OCI-LY1 (cell line): Measurements from ENCODE around the gene FZD1.

Source experiments
- H2AFZ ChIP-seq: fragments of 200-600 bp; sonication (generic), shearing (Covaris generic); 2 replicates; pipeline ENCODE4 v1.6.0; 2014; ENCODE audit warnings: antibody characterized with exemption, mild to moderate bottlenecking, low read length
- H3F3A ChIP-seq: fragments of 200-600 bp; sonication (generic), shearing (Covaris generic); 2 replicates; pipeline ENCODE4 v1.6.0; 2014; ENCODE audit warnings: mild to moderate bottlenecking, antibody characterized with exemption, low read length, moderate library complexity; ENCODE audit not compliant: insufficient read depth
- H3K27ac ChIP-seq: fragments of 200-600 bp; sonication (generic); 2 replicates; pipeline ENCODE4 v1.5.1; 2014; ENCODE audit warnings: low read length, mixed run types, mild to moderate bottlenecking, low read depth; ENCODE audit not compliant: poor library complexity, severe bottlenecking
- H3K27me3 ChIP-seq: fragments of 200-600 bp; sonication (generic); 2 replicates; pipeline ENCODE4 v1.6.0; 2014; ENCODE audit warnings: antibody characterized with exemption, mild to moderate bottlenecking, low read length, moderate library complexity; ENCODE audit not compliant: insufficient read depth
- H3K36me3 ChIP-seq: fragments of 200-600 bp; sonication (generic); 2 replicates; pipeline ENCODE4 v1.6.1; 2014; ENCODE audit warnings: mild to moderate bottlenecking, antibody characterized with exemption, low read length, moderate library complexity, mixed read lengths; ENCODE audit not compliant: insufficient read depth
- H3K4me1 ChIP-seq: fragments of 200-600 bp; sonication (generic); 2 replicates; pipeline ENCODE4 v1.5.1; 2014; ENCODE audit warnings: mild to moderate bottlenecking, low read length, moderate library complexity; ENCODE audit not compliant: insufficient read depth, severe bottlenecking
- H3K4me2 ChIP-seq: fragments of 200-600 bp; sonication (generic), shearing (Covaris generic); 2 replicates; pipeline ENCODE4 v1.6.1; 2014; ENCODE audit warnings: low read length
- H3K4me3 ChIP-seq: fragments of 200-600 bp; sonication (generic); 2 replicates; pipeline ENCODE4 v1.5.1; 2014; ENCODE audit warnings: low read length, low read depth, mild to moderate bottlenecking, mixed read lengths; ENCODE audit not compliant: poor library complexity, severe bottlenecking
- H3K79me2 ChIP-seq: fragments of 200-600 bp; shearing (Covaris generic); 2 replicates; pipeline ENCODE4 v1.6.1; 2016; ENCODE audit warnings: mixed run types, low read length, mixed read lengths; ENCODE audit not compliant: insufficient read depth
- H3K9ac ChIP-seq: fragments of 200-600 bp; sonication (generic), shearing (Covaris generic); 2 replicates; pipeline ENCODE4 v1.6.1; 2014; ENCODE audit warnings: mild to moderate bottlenecking, low read length, mixed read lengths
- H3K9me2 ChIP-seq: fragments of 200-600 bp; sonication (generic), shearing (Covaris generic); 2 replicates; pipeline ENCODE4 v1.6.1; 2014; ENCODE audit warnings: low read depth, mild to moderate bottlenecking, low read length, mixed read lengths
- H3K9me3 ChIP-seq: fragments of 200-600 bp; shearing (Covaris generic); 2 replicates; pipeline ENCODE4 v1.6.1; 2014; ENCODE audit warnings: low read length, mixed read lengths
- H4K20me1 ChIP-seq: fragments of 200-600 bp; sonication (generic), shearing (Covaris generic); 2 replicates; pipeline ENCODE4 v1.6.0; 2016; ENCODE audit warnings: mild to moderate bottlenecking, low read length; ENCODE audit not compliant: insufficient read depth
- CTCF ChIP-seq: fragments of 200-600 bp; sonication (generic), shearing (Covaris generic); IDR thresholded peaks from 2 replicates; pipeline ENCODE4 v1.5.1; 2017; ENCODE audit warnings: mild to moderate bottlenecking, antibody characterized with exemption, low read length, moderate library complexity, mixed read lengths
- EZH2 ChIP-seq: fragments of 200-600 bp; sonication (generic), shearing (Covaris generic); IDR thresholded peaks from 2 replicates; pipeline ENCODE4 v1.8.0; 2017; ENCODE audit warnings: borderline replicate concordance, mixed run types, mild to moderate bottlenecking, antibody characterized with exemption, low read length, moderate library complexity, mixed read lengths

The FZD1 gene

GRCh38 chr7:91310830-91311460, 46.7 kb downstream of the FZD1 start:
- Histone ChIP-seq H3K9me2 (no peaks in the 10 kb centered on the region), H3K4me2 (no peak overlapping the region), H3K27me3 (no peaks in the 10 kb centered on the region), H4K20me1 (no peaks in the 10 kb centered on the region), H3K9ac (no peak overlapping the region), H3K27ac (no peak overlapping the region), H2AFZ (no peak overlapping the region), H3K9me3 (no peaks in the 10 kb centered on the region), H3F3A (no peaks in the 10 kb centered on the region), H3K79me2 (no peaks in the 10 kb centered on the region), H3K36me3 (no peaks in the 10 kb centered on the region), H3K4me1 (peaks cover 5% of the 10 kb centered on the region), H3K4me3 (no peak overlapping the region)
- TF ChIP-seq EZH2 (no peak), CTCF (no peak)

GRCh38 chr7:91311839-91312238, 47.6 kb downstream of the FZD1 start:
- Histone ChIP-seq H3K4me3 (no peak overlapping the region), H3K79me2 (no peaks in the 10 kb centered on the region), H3K27me3 (no peaks in the 10 kb centered on the region), H2AFZ (no peak overlapping the region), H3K9me2 (no peaks in the 10 kb centered on the region), H3K27ac (no peak overlapping the region), H3F3A (no peaks in the 10 kb centered on the region), H3K9me3 (no peaks in the 10 kb centered on the region), H3K9ac (no peak overlapping the region), H3K36me3 (no peaks in the 10 kb centered on the region), H3K4me1 (peaks cover 5% of the 10 kb centered on the region), H3K4me2 (no peak overlapping the region), H4K20me1 (no peaks in the 10 kb centered on the region)
- TF ChIP-seq CTCF (no peak), EZH2 (no peak)

GRCh38 chr7:91313113-91313512, 48.9 kb downstream of the FZD1 start:
- no peak for TF ChIP-seq CTCF
- TF ChIP-seq EZH2 = no peak
- no peaks in the 10 kb centered on the region for H3K9me3 ChIP-seq
- H3K9ac ChIP-seq = no peak overlapping the region
- no peak overlapping the region for H3K27ac ChIP-seq
- H2AFZ ChIP-seq = no peak overlapping the region
- no peaks in the 10 kb centered on the region for H3K36me3 ChIP-seq
- no peak overlapping the region for H3K4me2 ChIP-seq
- H3F3A ChIP-seq = no peaks in the 10 kb centered on the region
- no peaks in the 10 kb centered on the region for H3K9me2 ChIP-seq
- H4K20me1 ChIP-seq = no peaks in the 10 kb centered on the region
- H3K4me3 ChIP-seq = no peak overlapping the region
- peaks cover 5% of the 10 kb centered on the region for H3K4me1 ChIP-seq
- H3K79me2 ChIP-seq = no peaks in the 10 kb centered on the region
- H3K27me3 ChIP-seq = no peaks in the 10 kb centered on the region
